Uterus (tissue), 2 donors: ENCODE results near the gene CFTR.

Source experiments
- POLR2A ChIP-seq, 2 donors: fragments of 450-650 bp; IDR thresholded peaks; one replicate each; pipeline ENCODE4 v1.6.1; 2016; ENCODE audit warnings: antibody characterized with exemption in 2 of 2, mild to moderate bottlenecking in 1 of 2, moderate library complexity in 1 of 2
- TF ChIP-seq, protein P1 (sequence below), 4 experiments: fragments of 200-600 bp in 2 of 4; fragments of 450-650 bp in 2 of 4; sonication (generic) in 2 of 4; IDR thresholded peaks; one replicate each; pipeline ENCODE4 v1.5.1; 2016 to 2019; ENCODE audit warnings: antibody characterized with exemption in 4 of 4, mild to moderate bottlenecking in 2 of 4, moderate library complexity in 1 of 4

GRCh38 chr7:117572856-117573620 lies 93.2 kb downstream of the CFTR start:
- TF ChIP-seq, protein P1, sequence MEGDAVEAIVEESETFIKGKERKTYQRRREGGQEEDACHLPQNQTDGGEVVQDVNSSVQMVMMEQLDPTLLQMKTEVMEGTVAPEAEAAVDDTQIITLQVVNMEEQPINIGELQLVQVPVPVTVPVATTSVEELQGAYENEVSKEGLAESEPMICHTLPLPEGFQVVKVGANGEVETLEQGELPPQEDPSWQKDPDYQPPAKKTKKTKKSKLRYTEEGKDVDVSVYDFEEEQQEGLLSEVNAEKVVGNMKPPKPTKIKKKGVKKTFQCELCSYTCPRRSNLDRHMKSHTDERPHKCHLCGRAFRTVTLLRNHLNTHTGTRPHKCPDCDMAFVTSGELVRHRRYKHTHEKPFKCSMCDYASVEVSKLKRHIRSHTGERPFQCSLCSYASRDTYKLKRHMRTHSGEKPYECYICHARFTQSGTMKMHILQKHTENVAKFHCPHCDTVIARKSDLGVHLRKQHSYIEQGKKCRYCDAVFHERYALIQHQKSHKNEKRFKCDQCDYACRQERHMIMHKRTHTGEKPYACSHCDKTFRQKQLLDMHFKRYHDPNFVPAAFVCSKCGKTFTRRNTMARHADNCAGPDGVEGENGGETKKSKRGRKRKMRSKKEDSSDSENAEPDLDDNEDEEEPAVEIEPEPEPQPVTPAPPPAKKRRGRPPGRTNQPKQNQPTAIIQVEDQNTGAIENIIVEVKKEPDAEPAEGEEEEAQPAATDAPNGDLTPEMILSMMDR (IDR thresholded peaks at IDR 0.05) = no peak
- TF ChIP-seq POLR2A (IDR thresholded peaks at IDR 0.05) = no peak
